HG03378 (cell line): ENCODE results near the gene TP53TG5.

Source experiments
- ATAC-seq: cut with Tn5 transposase; IDR thresholded peaks from one replicate; pipeline ENCODE4 v1.9.1; 2021; ENCODE audit warnings: mild to moderate bottlenecking, moderate library complexity; ENCODE audit not compliant: unreplicated experiment

Gene TP53TG5

DNA sequence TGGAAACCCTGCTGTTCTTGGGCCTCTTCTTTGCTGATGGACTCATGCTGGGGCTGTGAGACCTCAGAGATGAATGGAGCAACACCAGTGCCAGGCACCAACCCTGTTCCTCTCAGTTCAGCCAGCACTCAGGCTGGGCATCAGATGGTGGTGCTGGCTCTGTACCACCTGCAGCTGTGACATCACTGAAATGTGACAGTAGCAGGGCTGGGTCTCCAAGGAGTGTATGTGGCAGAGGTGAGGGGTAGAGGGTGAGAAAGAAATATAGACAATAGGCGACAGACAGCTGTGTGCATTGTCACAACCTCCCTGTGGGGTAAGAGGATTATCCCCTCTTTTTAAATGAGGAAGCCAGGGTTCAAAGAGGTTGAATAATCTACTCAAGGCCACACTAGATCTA lies at the start of gene TP53TG5:
Gene TP53TG5 (minus strand): TSS at position 135 of the 400 bp plus-strand sequence. CDS start 89 bp downstream, at position 46.
- ATAC-seq: no peak

DNA sequence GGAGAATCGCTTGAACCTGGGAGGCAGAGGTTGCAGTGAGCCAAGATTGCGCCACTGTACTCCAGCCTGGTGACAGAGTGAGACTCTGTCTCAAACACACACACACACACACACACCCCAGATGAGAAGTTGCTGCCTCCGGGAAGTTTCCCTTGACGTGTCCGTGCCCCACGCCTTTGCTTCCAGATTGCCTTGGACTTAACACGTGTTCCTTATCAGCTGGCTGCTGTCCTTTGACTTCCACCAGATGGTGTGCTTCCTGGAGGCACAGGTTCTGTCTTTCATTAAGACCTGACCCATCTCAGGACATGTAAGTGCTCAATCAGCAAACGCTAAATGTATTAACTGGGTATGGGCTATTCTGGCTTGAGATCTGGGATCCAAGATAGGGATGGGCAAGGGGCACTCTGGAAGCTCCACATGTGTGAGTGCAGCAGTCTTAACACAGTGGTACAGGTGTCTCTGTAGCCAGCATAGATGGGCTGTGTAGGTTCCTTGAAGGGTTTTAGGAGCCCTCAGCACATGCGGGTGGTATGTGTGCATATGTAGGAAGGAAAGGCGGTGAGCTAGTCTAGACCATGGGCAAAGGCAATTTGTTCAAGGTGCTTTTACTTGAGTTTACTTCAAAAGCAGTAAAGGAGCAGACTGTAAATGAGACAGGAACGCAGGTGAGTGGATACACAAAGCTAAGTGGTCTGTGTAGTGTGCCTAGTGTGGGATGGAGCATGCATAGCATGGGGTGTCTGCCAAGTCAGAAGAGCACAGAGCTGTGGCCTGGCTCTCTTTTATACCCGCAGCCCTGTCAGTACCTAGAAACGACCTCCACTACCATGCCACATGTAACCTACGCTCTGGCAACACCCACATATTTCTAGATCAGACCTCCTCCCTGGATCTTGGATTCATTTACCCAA lies 49.4 kb upstream of the TP53TG5 start:
- ATAC-seq: no peak

DNA sequence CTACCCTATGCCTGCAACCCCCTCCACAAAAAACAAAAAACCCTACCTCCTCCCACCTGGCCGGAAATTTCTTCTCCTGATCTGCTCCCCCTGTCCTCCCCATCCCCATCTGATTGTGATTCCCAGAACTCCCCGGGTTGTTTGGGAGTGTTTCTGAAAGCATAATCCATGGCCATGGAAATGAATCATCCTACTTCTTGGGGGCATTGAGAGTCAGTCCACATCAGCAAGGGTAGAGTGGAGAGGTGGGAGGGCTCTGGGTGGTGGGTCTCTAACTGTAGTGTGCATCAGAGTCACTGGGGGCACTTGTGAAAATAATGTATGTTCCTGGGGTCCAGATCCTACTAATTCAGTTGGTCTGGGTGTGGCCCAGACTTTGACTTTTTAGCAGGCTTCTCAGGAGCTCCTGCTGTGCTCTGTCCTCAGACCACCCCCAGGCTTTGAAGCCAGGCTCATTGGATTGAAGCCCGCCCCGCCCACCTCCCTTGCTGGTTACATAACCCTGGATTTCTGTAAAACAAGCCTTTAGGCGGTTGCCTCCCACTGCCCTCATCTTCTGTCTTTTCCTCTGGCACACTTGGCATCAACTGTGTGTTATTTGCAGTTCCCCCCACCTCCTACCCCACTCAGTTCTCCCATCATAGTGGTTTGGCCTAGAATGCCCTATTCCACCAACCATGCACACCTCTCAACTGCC lies 48.3 kb upstream of the TP53TG5 start:
- no peak for ATAC-seq

- no peak for ATAC-seq
These were observed 47.4 kb upstream of the TP53TG5 start for GRCh38 chr20:45425561-45425960.

- ATAC-seq: no peak
These were observed 45.6 kb upstream of the TP53TG5 start for GRCh38 chr20:45423700-45424099.

GRCh38 chr20:45420125-45420524 lies 42.0 kb upstream of the TP53TG5 start:
- no peak for ATAC-seq

- ATAC-seq: peak; percentile 84
These were observed 41.3 kb upstream of the TP53TG5 start for GRCh38 chr20:45419188-45420091.

- no peak for ATAC-seq
These were observed 38.8 kb upstream of the TP53TG5 start for GRCh38 chr20:45416917-45417316.

DNA sequence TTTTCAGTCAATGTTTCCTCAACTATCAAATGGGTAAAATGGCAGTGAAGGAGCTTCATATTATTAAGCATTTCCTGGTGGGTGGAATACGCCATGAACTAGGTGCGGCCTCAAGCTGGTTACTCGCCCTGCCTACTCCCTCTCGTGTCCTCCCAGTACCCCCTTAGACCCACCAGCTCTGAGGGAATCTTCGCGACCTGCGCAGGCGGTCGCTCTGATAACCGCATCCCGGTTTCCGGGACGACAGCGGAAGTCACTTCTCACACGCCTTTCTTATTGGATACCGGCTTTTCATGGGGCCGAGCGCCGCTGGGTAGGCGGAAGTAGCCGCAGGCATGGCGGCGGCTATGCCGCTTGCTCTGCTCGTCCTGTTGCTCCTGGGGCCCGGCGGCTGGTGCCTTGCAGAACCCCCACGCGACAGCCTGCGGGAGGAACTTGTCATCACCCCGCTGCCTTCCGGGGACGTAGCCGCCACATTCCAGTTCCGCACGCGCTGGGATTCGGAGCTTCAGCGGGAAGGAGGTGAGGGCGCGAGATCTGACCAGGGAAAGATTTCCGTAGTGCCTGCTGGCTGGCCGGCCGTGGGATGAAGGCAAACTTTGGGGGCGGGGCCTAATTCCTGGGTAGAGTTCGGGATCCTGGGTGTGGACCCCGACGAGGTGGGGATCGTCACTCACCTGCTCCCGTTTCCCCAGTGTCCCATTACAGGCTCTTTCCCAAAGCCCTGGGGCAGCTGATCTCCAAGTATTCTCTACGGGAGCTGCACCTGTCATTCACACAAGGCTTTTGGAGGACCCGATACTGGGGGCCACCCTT lies 37.9 kb upstream of the TP53TG5 start, which contains the start of gene PIGT:
Gene PIGT (plus strand): TSS at position 320 of the 816 bp plus-strand sequence. CDS start 16 bp downstream, at position 336.
- peak; percentile 52 for ATAC-seq

DNA sequence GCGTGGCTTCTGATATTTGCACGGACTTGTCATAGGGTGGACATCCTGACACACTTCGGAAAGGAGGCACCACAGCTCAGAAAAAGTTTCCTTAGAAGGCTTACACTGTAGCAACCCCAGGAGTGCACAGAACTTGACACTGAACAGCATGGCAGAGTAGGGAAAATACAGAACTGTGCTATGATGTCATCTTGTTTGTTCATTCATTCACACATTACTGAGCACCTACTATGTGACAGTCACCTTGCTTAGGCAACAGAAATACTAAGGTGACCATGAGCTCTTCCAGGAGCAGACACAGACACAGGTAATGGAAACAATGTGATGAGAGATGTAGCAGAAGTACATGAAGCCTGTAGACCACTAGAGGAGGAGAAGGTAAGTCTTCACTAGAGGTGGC lies 35.4 kb upstream of the TP53TG5 start:
- ATAC-seq: no peak

DNA sequence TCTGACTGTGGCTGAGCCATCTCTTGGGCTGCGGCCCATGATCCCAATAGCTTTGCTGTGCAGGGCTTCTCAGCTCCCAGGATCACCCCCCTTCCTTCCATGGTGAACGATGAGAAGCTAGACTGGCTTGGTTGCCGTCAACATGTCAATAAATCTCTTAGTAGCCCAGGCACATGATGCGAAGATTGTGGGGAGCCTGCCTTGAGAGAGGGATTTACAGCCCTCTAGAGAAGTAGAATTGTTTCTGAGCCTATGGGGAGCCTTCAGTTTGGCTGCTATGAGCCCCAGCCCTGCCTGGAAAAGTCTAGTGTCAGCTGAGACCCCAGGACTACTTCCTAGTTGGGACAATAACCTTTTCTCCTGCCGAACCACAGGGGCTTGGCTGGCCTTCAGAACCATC lies 34.5 kb upstream of the TP53TG5 start:
- ATAC-seq: no peak

GRCh38 chr20:45410887-45411286 lies 32.8 kb upstream of the TP53TG5 start:
- no peak for ATAC-seq

GRCh38 chr20:45409521-45410272 lies 31.6 kb upstream of the TP53TG5 start:
- no peak for ATAC-seq

GRCh38 chr20:45408646-45409213 lies 30.6 kb upstream of the TP53TG5 start:
- no peak for ATAC-seq

GRCh38 chr20:45407783-45408645 lies 29.9 kb upstream of the TP53TG5 start, which contains the start of gene DBNDD2:
DBNDD2 (plus strand) TSS chr20:45408289; CDS start chr20:45408468, 179 bp downstream.
- no peak for ATAC-seq

- no peak for ATAC-seq
These were observed 29.1 kb upstream of the TP53TG5 start for GRCh38 chr20:45407067-45407745.
